Gastrocnemius medialis (tissue), 4 donors: ENCODE measurements around the gene TRPV3. TPM values are rescaled to one million over a fixed set of nuclear protein-coding genes. Genes with fewer than 3 reads are reported as not detected.
"Not testable (repeated sequence)": the region's sequence is repeated elsewhere in the genome, so short reads cannot be mapped to it uniquely, and the experiment has no call there.

ENCODE experiments used
- ATAC-seq, 2 donors: fragments of 150-250 bp; one replicate each; pipeline ENCODE4 v1.9.1; 2016
- DNase-seq, 2 donors: peaks; one replicate each; pipeline ENCODE4 v3.0.0-alpha.2; 2019
- H3K27ac ChIP-seq, 4 donors: fragments of 200-600 bp; sonication (generic); 1 replicate in 1 of 4; 2 replicates in 3 of 4; pipeline ENCODE4 v1.5.1; 2016 to 2018; ENCODE audit warnings: mild to moderate bottlenecking in 2 of 4, moderate library complexity in 1 of 4
- H3K27me3 ChIP-seq, 3 donors: fragments of 200-600 bp; sonication (generic) in 2 of 3; 1 replicate in 1 of 3; 2 replicates in 2 of 3; pipeline versions ENCODE4 v1.5.1 to v1.6.0; 2016 to 2019; ENCODE audit warnings: mild to moderate bottlenecking in 1 of 3, moderate library complexity in 1 of 3
- H3K36me3 ChIP-seq, 2 donors: fragments of 200-600 bp; sonication (generic) in 1 of 2; one replicate each; pipeline ENCODE4 v1.5.1; 2017 to 2018
- H3K4me1 ChIP-seq, 2 donors: fragments of 200-600 bp; sonication (generic) in 1 of 2; one replicate each; pipeline ENCODE4 v1.5.1; 2016 to 2017; ENCODE audit warnings: mild to moderate bottlenecking in 2 of 2
- H3K4me3 ChIP-seq, 4 donors: fragments of 200-600 bp; sonication (generic) in 3 of 4; 1 replicate in 1 of 4; 2 replicates in 3 of 4; pipeline ENCODE4 v1.5.1; 2016 to 2019; ENCODE audit warnings: mild to moderate bottlenecking in 2 of 4
- H3K9me3 ChIP-seq, 3 donors: fragments of 200-600 bp; sonication (generic) in 2 of 3; 1 replicate in 1 of 3; 2 replicates in 2 of 3; pipeline ENCODE4 v1.5.1; 2016 to 2019
- CTCF ChIP-seq, 5 experiments: fragments of 450-650 bp in 3 of 5; fragments of 200-600 bp in 2 of 5; sonication (generic) in 2 of 5; IDR thresholded peaks in 4 of 5; conservative IDR thresholded peaks in 1 of 5; 1 replicate in 4 of 5; 2 replicates in 1 of 5; pipeline ENCODE4 v1.5.1; 2016 to 2019; ENCODE audit warnings: antibody characterized with exemption in 5 of 5, mild to moderate bottlenecking in 3 of 5, moderate library complexity in 3 of 5
- POLR2A ChIP-seq, 2 donors: fragments of 450-650 bp; IDR thresholded peaks; one replicate each; pipeline ENCODE4 v1.6.1; 2017; ENCODE audit warnings: antibody characterized with exemption in 2 of 2, mild to moderate bottlenecking in 2 of 2, moderate library complexity in 2 of 2
- in situ Hi-C, 4 donors: fragments of 200-750 bp; cut with MboI; loops; one replicate each; pipeline versions ENCODE4 v1.15.0 to v1.8.0; 2017; ENCODE audit warnings: low sequenced_read_pairs in 4 of 4
- intact Hi-C: fragments of 100-400 bp; cut with DNase I; formaldehyde crosslinking; loops from one replicate; pipeline ENCODE4 v1.15.1; 2023; ENCODE audit warnings: low total_unique reads
- total RNA-seq, 4 donors: library from RNA; depleted of rRNA; stranded (reverse); fragments of >200 nt; gene quantifications; one replicate each; pipeline versions ENCODE4 v1.1.0 to v1.2.3, GENCODE V29; 2016

TRPV3 gene
- total RNA-seq, 4 donors from 2014 or later = 1.3 to 3.8 (median 1.6) TPM

GRCh38 chr17:3527896-3528295 is 29.7 kb downstream of the TRPV3 start:
- no peak overlapping the region for H3K27ac ChIP-seq

GRCh38 chr17:3527468-3527867 is 30.1 kb downstream of the TRPV3 start:
- Histone ChIP-seq H3K36me3 (no peaks in the 10 kb centered on the region), H3K27me3 (no peaks in the 10 kb centered on the region), H3K9me3 (no peaks in the 10 kb centered on the region), H3K27ac (no peak overlapping the region), H3K4me1 (peaks cover 0 to 2% of the 10 kb centered on the region in 2 donors), H3K4me3 (no peak overlapping the region)
- ATAC-seq (no peak), DNase-seq (no peak)
- intact Hi-C loops (no loop called here), in situ Hi-C loops (no loop called here)
- no peak for TF ChIP-seq POLR2A (IDR thresholded peaks at IDR 0.05)
- no peak for TF ChIP-seq CTCF (IDR thresholded peaks at IDR 0.05 in 4 of 5, conservative IDR thresholded peaks at IDR 0.05 in 1 of 5)

More at GRCh38 chr17:3527896-3528295, 29.7 kb downstream of the TRPV3 start:
- Histone ChIP-seq H3K9me3 (no peaks in the 10 kb centered on the region), H3K4me3 (no peak overlapping the region), H3K27me3 (no peaks in the 10 kb centered on the region), H3K4me1 (peaks cover 0 to 2% of the 10 kb centered on the region in 2 donors), H3K36me3 (no peaks in the 10 kb centered on the region)
- no peak for ATAC-seq
- intact Hi-C loops = no loop called here
- no peak for TF ChIP-seq CTCF (IDR thresholded peaks at IDR 0.05 in 4 of 5, conservative IDR thresholded peaks at IDR 0.05 in 1 of 5)
- TF ChIP-seq POLR2A (IDR thresholded peaks at IDR 0.05) = no peak
- no peak for DNase-seq
- in situ Hi-C loops = no loop called here

- H3K27me3 ChIP-seq = no peaks in the 10 kb centered on the region
- in situ Hi-C loops = no loop called here
- H3K36me3 ChIP-seq = no peaks in the 10 kb centered on the region
- H3K9me3 ChIP-seq = no peaks in the 10 kb centered on the region
- H3K4me1 ChIP-seq = peaks cover 0 to 2% of the 10 kb centered on the region in 2 donors
- TF ChIP-seq CTCF (IDR thresholded peaks at IDR 0.05 in 4 of 5, conservative IDR thresholded peaks at IDR 0.05 in 1 of 5) (no peak), POLR2A (IDR thresholded peaks at IDR 0.05) (no peak)
- intact Hi-C loops = no loop called here
- ATAC-seq (no peak), DNase-seq (no peak)
- no peak overlapping the region for H3K27ac ChIP-seq
- H3K4me3 ChIP-seq = no peak overlapping the region
Observed at GRCh38 chr17:3526971-3527370, 30.6 kb downstream of the TRPV3 start.

- no peak for DNase-seq
- intact Hi-C loops = no loop called here
- Histone ChIP-seq H3K4me1 (peaks cover 0 to under 1% of the 10 kb centered on the region in 2 donors), H3K36me3 (no peaks in the 10 kb centered on the region), H3K4me3 (no peak overlapping the region), H3K27ac (no peak overlapping the region), H3K27me3 (no peaks in the 10 kb centered on the region), H3K9me3 (no peaks in the 10 kb centered on the region)
- in situ Hi-C loops = no loop called here
- TF ChIP-seq CTCF (IDR thresholded peaks at IDR 0.05 in 4 of 5, conservative IDR thresholded peaks at IDR 0.05 in 1 of 5) (no peak), POLR2A (IDR thresholded peaks at IDR 0.05) (no peak)
- no peak for ATAC-seq
Observed at GRCh38 chr17:3526491-3526890, 31.1 kb downstream of the TRPV3 start.

- no peak for TF ChIP-seq POLR2A (IDR thresholded peaks at IDR 0.05)
- no peaks in the 10 kb centered on the region for H3K36me3 ChIP-seq
- in situ Hi-C loops = no loop called here
- intact Hi-C loops = no loop called here
- no peak overlapping the region for H3K4me3 ChIP-seq
- H3K27me3 ChIP-seq = no peaks in the 10 kb centered on the region
- no peaks in the 10 kb centered on the region for H3K4me1 ChIP-seq
- H3K9me3 ChIP-seq = no peaks in the 10 kb centered on the region
- DNase-seq (no peak), ATAC-seq (no peak)
- no peak overlapping the region for H3K27ac ChIP-seq
Observed at GRCh38 chr17:3524024-3524423, 33.6 kb downstream of the TRPV3 start.

GRCh38 chr17:3519472-3519871 is 38.1 kb downstream of the TRPV3 start:
- H3K27ac ChIP-seq, H3K36me3 ChIP-seq, H3K4me3 ChIP-seq, ATAC-seq, H3K27me3 ChIP-seq, H3K9me3 ChIP-seq, H3K4me1 ChIP-seq, DNase-seq, in situ Hi-C loops: not testable (repeated sequence)
- intact Hi-C loops = loop anchor here (10.0 kb wide), 1 partner anchor 115 kb away; the partner anchor contains the start of genes CTNS and SHPK
